ENCODE results near the gene POU2F1.

DNA sequence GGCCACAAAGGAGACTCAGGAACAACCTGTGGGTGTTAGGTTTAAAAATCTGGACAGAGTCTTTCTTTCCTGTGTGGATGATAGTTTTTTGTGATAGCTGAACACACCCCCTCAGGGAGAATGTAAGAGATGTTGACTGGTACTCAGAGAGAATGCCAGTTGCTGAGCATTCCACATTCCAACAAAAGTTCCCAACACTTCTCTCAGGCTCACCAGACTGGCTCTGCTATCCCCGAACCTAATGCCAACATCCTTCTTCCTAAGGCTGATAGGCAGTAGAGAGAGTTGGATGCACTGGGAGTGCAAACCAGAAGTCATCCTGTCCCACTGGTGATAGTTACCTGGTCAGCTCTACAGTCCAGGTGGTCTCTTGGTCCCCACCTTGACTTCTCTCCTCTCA, 28.7 kb upstream of the POU2F1 start:
- TF ChIP-seq CTCF (IDR thresholded peaks at IDR 0.05) (no peak), POLR2AphosphoS5 (IDR thresholded peaks at IDR 0.05) (no peak)
